ENCODE measurements around the gene OR52B6.
"Not testable (repeated sequence)": the region's sequence is repeated elsewhere in the genome, so short reads cannot be mapped to it uniquely, and the experiment has no call there.

The OR52B6 gene

DNA sequence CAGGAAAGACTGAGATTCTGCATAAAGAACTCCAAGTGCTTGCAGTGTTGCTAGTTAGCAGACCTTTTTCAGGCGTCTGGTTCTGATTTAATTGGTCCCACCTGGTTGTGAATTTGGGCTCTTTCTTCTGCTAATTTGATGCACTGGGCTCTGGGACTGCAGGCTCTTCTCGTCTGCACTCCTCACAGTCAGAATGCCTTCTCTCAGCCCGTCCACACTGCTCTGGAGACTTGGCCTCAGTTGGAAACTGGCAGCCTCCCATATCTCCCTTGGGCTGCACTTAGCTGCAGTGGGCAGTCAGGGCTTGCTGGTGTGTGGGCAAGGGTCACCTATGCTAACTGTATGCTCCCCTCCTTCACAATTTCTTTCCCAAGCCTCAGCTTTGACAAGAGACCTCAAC lies 17.3 kb downstream of the OR52B6 start:
- DNase-seq = no peak

DNA sequence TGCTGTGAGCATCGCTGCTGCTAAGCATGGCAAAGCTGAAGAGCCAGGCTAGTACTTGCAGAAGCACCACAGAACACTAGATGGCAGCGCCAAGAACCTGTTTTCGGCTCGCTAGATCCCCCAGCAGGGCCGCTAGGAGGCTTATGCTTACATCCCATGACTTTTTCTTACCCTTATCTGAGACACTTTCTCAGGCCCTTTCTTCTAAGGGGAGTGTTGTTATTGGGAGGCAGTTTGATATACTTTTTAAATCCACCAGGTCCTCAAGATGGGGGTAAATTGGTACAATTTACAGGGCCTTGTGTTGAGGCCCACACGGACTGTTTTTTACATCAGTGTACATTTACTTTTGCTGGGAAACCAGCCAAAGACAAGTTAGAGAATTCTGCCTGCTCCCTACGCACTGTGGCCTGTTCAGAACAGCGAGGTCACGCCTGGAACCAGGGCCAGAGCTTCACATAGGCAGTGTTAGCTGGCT lies 19.7 kb downstream of the OR52B6 start:
- DNase-seq = peak; percentile 43

DNA sequence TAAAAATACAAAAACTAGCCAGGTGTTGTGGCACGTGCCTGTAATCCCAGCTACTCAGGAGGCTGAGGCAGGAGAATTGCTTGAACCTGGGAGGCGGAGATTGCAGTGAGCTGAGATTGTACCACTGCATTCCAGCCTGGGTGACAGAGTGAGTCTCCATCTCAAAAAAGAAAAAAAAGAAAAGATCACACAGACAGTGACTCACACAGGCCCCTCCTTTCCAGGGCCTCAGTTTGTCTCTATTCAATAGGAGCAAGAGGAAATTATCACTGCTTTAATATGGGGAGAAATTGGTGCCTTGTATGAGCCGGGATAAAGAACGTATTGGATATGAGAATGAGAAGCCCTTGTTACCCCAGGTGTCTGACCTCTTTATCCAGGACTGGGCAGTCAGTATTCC lies 22.1 kb downstream of the OR52B6 start:
- not testable (repeated sequence) for DNase-seq

DNA sequence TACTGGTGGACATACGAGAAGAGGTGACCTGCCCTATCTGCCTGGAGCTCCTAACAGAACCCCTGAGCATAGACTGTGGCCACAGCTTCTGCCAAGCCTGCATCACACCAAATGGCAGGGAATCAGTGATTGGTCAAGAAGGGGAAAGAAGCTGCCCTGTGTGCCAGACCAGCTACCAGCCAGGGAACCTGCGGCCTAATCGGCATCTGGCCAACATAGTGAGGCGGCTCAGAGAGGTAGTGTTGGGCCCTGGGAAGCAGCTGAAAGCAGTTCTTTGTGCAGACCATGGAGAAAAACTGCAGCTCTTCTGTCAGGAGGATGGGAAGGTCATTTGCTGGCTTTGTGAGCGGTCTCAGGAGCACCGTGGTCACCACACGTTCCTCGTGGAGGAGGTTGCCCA lies 22.6 kb downstream of the OR52B6 start:
- no peak for DNase-seq

DNA sequence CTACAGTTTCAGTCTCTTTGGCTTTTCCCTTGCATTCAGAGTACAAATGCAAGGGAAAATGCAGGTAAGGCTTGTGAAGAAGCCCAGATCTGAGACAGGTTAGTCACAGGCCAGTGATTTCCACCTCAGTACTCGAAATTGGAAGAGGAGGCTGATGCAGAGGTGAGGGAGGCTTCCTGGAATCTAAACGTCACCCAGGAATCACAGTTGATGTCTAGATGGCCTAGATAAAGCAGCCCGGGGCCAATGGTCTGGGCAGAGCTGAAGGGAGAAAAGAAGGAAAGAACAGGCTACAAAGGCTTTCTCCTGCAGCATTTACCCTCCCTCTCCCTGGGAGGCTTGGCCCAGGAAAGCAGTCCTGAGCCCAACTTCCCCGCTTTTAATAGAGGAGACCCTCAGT lies 24.2 kb downstream of the OR52B6 start:
- DNase-seq = no peak

DNA sequence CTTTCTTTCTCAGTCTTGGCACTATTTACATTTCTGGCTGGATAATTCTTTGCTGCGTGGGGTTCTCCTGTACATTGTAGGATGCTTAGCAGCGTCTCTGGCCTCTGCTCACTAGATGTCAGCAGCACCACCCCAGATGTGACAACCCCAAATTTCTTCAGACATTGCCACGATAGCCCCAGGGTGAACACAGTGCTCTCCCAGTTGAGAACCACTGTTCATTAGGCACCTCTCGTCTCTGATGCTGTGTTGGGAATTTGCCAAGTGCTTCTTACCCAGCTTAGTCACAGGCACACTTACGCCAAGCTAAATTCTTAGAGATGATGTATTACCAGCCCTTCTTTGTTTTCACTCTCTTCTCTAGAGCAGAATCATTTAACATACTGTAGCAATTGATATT lies 25.2 kb downstream of the OR52B6 start:
- DNase-seq = peak; percentile 72

DNA sequence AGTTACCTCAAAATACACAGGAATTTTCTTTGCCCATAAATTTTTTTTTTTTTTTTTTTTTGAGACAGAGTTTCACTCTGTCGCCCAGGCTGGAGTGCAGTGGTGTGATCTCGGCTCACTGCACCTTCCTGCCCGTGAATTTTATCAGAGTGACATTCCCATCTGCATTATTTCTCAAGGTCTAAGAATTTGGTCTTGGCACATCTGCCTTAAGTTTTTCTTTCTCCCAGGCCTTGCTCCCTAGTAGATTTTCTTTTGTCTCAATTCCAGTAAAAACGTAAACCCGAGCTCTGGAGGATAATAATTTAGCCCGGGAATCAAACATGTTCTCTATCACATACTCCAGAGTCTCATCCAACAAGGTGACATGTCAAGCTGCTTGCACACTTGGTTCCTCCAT lies 28.1 kb downstream of the OR52B6 start:
- DNase-seq = no peak

DNA sequence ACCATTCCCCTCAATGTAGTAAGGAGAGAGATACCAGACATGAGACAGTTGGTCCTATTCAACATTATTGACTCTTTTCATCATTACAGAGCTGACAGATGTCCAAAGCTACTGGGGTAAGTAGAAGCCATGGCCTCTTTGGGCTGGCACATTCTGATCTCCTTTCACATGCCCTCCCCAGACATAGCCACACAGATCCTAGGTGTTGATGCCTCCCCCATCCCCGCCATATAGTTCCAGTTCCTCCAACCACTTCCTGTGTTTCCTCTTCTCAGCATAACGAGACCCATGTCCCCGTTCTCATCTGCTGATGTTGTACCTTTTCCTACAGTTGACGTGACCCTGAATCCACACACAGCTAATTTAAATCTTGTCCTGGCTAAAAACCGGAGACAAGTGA lies 29.8 kb downstream of the OR52B6 start:
- no peak for DNase-seq

DNA sequence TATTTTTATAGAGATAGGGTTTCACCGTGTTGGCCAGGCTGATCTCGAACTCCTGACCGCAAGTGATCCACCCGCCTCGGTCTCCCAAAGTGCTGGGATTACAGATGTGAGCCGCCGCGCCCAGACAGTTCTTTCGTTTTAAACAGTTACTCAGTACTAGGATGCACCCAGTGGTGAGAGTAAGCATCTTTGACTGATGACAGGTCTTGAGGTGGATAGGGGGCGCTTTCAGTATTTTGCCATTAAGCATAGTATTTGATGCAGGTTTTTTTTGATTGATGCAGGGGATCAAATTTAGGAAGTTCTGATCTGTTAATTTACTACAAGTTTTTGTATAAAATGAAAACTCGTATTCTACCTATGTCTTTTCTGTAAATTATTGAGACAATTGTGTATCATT lies 30.9 kb downstream of the OR52B6 start:
- no peak for DNase-seq

DNA sequence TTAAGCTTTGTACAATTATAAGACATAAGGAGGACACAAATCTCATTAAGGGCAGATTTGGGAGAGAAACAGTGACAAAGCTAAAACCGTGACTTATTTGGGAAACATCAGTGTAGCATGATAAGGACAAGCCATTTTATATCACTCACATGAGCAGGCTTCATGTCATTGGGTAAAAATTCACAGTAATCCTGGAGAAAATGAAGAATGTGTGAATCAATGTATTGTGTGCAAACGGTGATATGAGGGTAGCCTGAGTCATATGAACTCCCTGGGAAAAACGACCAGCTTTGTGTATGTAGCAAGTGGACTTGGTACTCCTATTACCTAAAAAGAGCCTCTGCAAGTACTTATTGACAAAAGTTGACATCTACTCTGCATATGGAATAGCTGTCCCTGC lies 38.1 kb downstream of the OR52B6 start:
- DNase-seq = peak; percentile 65

DNA sequence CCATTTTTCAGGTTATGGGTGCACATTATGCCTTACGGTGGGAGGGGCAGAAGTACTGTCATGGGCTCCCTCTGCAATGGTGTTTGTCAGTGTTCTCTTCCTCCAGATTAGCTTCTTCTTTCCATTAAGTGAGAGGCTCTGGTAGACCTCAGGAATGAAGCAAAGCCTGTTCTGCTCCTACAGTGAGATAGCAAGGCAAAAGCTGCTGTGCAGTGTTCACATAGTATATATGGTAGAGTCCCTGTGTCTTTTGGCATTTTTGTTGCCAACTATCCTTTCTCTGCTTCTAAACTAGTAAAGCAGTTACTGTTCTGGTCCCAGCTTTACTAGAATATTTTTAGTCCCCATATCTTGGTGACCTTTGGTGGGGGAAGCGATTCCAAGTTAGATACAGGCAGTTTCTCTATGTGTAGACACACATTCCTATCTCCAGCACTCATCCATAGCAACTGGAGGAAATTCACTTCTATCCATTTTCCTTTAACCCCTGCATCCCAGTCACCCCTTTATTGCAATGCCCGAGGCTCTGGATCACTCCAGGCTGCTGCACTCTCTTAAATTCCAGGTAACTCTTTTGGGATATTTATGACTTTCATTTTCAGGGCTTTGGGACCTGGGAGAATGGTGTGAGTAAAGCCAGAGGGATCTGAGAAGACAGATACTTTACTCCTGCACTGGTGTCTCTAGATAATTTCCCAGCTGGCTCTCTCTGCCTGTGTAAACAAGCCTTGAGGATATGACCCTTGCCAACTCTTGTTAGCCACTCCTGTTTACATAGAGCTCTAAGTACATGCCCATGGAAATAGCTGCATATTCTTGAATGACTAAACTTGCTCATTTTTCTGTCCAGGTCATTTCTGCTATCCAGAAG lies 40.2 kb downstream of the OR52B6 start:
- DNase-seq = peak; percentile 81

DNA sequence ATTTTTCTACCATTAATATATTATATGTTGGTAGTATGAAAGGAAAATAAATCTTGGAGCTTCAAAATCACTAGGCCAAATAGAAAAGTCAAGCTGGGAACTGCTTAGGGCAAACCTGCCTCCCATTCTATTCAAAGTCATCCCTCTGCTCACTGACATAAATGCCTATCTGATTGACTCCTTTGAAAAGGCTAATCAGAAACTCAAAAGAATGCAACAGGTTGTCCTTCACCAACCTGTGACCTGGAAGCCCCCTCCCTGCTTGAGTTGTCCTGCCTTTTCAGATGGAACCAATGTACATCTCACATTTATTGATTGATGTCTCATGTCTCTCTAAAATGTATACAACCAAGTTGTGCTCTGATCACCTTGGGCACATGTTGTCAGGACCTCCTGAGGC lies 40.9 kb downstream of the OR52B6 start:
- no peak for DNase-seq

DNA sequence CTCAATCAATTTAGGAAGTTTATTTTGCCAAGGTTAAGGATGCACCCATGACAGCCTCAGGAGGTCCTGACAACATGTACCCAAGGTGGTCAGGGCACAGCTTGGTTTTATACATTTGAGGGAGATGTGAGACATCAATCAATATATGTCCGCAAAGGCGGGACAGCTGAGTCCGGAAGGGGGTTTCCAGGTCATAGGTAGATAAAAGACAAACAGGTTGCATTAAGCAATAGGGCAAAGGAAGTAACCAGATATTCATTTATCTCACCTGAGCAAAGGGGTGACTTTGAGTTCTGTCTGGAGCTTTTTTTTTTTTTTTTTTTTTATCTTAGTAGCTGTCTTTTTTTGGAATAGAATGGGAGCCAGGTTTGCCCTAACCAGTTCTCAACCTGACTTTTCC lies 42.1 kb downstream of the OR52B6 start:
- no peak for DNase-seq

DNA sequence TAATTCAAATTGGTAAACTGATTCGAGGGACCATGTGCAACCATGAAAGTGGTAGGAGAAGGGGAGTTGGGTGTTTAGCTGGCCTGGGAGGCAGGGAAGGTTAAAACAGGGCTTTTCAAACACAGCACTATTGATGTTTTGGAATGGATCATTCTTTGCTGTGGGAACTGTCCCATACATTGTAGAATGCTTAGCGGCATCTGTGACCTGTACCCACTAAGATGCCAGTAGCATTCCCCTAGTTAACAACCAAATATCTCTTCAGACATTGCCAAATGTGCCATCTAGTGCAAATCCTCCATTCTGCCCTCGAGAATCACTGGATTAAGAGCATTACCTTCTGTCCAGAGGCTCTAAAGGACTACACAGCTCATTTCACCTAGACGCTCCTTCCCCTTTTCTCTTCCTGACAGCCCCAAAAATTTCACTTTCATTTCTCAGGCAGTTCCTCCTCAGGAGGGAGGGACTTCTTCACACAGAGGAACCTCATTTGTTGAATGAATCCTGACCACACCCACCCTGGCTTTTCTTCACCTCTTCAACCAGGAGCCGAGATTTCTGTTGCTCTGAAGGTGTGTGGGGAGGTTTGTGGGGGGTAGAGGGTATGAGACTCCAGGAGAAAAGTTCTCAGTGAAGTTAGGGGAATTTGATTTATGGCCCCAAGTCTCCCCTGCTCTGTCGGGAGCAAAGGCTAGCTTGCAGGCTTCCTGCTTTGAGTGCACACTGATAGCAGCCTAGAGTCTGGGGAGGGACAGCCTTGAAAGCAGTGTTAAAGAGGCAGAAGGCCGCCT lies 44.0 kb downstream of the OR52B6 start, which contains the start of gene TRIM34:
TRIM34 (plus strand) TSS at position 513 of the 791 bp plus-strand sequence. CDS start 7,331 bp downstream, outside the sequence.
- peak; percentile 81 for DNase-seq

DNA sequence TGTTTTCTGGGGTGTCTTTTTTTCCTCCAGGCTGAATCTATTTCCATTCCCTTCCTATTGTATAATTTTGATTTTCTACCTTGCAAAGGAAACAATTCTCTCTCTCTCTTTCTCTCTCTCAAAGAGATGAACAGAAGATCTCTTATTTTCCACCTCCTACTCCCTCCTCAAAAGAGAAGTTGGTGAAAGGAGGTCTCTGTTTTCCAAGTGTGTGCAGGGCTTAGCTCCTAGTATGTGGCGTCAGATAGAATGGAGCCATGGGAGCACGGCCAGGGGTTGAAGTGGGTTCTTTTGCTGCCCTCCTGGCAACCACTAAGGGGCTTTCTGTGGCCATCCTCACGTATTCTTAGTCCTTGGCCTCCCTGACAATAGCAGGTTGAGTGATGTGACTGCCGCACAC lies 44.6 kb downstream of the OR52B6 start:
- DNase-seq = no peak

DNA sequence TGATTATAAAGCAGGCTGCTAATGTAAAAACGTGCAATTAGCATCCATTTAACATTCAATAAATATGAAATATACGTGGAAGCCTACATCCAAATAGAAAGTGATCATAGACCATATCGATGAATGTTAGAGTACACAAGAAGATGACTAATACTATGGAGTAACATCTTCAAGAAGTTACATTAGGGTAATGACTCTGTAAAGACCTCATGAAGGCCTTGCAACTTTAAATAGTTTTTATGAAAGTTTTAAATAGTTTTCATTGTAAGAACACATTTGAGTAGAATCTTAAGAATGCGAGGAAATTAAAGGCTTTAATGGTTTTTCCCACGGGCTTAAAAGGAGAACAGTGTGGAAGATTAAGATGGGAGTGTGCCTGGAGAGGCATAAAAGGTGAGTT lies 45.5 kb downstream of the OR52B6 start:
- DNase-seq = no peak

DNA sequence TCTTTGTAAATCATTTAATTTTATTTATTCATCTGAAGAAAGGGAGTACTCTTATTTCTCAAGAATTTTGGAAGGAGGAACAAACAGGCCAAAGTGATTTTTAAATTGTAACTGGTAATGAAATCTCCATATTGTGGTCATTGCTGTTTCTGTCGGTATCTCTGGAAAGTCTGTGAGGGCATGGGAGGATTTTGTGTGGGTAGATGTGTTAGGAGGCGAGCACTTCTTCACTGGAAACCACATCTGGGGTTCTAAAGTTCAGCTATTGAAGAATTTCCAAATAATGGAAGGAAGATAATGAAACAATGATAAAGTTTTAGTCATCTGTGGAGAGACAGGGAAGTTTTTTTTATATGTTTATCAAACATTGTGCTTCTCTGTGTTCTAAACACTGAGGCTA lies 50.7 kb downstream of the OR52B6 start:
- DNase-seq = no peak

All from NCI-H226 (cell line).